HG02610 (cell line): Measurements from ENCODE around the gene TPI1.
"Not testable (repeated sequence)": the region's sequence is repeated elsewhere in the genome, so short reads cannot be mapped to it uniquely, and the experiment has no call there.

ENCODE experiments used
- ATAC-seq: cut with Tn5 transposase; IDR thresholded peaks from one replicate; pipeline ENCODE4 v1.9.1; 2021; ENCODE audit warnings: mild to moderate bottlenecking, moderate library complexity; ENCODE audit not compliant: unreplicated experiment

TPI1 gene

DNA sequence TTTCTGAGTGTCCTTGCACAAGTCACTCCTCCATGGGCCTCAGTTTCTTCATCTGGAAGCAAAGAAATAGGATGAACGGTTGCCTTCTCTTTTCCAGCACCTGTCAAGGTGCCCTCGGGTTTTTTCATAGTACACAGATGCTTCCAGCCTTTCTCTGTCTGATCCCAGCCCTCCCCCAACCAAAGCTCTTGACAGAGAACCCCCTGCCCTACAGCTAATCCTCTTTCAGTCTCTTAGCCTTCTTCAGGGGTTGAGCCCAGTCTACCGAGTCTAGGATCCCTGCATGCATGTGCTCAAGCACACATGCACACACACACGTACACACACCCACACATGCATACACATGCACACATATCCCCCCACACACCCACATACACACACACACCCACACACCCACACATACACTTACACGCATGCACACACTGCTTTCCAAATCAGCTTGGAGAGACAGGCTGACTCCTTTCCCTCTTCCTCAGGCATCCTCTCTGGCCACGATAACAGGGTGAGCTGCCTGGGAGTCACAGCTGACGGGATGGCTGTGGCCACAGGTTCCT lies 20.9 kb upstream of the TPI1 start:
- ATAC-seq: no peak

DNA sequence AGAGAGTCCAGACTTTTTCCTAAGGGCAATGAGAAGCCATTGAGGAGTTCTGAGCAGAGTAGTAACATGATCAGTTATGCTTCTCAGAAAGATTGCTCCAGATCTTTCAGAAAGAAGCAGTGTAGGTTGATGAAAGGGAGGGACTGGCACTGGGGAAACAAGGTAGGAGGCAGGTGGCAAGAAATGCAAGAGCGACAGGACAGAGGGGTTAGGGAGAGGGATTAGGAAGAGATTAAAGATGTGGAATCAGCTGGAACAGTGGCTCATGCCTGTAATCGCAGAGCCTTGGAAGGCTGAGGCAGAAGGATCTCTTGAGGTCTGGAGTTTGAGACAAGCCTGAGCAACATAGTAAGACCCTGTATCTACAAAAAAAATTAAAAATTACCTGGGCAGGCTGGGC lies 19.7 kb upstream of the TPI1 start:
- no peak for ATAC-seq

DNA sequence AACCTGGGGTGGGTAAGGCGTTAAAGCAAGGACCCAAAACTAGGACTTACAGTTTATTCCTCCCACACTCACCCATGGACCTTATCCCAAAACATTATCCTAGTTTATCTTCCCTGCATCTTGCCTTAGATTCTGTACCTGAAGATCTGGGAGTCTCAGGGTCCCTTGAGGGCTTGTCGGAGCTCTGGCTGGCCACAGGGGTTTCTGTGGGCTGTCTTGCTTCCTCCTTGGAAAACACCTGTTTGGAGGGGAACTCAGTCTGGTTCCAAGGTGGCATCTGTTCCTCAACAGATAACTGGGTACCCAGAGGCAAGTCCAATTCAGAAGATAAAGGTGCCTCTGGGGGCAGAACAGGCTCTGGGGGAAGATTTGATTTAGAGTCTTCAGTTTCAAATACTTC lies 17.9 kb upstream of the TPI1 start:
- ATAC-seq: no peak

DNA sequence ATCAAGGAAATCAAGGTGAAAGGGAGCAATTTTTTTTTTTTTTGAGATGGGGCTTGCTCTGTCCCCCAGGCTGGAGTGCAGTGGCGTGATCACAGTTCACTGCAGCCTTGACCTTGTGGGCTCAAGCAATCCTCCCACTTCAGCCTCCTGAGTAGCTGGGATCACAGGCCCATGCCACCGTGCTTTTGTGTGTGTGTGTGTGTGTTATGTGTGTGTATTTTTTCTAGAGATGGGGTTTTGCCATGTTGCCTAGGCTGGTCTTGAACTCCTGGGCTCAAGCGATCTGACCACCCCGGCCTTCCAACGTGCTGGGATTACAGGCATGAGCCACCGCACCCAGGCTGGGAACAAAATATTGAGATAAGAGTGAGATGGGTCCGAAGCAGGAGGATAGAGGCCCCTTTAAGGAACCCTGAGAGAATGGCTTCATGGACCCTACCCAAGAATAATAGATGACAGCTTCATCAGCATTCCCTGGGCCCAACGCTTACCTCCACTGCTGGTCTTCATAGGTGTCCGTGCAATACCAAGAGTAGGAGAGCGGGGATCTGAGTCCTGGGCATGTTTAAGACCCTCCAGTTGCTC lies 17.3 kb upstream of the TPI1 start:
- ATAC-seq: no peak

DNA sequence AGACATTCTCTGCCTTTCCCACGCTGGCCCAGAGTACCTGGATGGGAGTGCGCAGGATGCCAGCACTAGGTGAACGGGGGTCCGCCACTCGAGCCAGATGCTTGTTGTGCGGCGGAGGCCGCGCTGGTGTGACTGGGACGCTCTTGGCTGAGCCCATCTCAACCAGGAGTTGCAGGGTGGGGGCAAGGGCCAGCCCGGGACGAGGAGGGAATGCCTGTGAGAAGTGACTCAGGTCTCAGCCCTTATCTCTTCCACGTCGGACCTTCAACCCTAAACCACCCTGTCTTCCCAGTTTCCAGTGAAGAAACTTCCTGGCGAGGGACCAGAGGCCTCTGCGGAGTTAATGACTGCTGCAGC lies 16.6 kb upstream of the TPI1 start:
- no peak for ATAC-seq

DNA sequence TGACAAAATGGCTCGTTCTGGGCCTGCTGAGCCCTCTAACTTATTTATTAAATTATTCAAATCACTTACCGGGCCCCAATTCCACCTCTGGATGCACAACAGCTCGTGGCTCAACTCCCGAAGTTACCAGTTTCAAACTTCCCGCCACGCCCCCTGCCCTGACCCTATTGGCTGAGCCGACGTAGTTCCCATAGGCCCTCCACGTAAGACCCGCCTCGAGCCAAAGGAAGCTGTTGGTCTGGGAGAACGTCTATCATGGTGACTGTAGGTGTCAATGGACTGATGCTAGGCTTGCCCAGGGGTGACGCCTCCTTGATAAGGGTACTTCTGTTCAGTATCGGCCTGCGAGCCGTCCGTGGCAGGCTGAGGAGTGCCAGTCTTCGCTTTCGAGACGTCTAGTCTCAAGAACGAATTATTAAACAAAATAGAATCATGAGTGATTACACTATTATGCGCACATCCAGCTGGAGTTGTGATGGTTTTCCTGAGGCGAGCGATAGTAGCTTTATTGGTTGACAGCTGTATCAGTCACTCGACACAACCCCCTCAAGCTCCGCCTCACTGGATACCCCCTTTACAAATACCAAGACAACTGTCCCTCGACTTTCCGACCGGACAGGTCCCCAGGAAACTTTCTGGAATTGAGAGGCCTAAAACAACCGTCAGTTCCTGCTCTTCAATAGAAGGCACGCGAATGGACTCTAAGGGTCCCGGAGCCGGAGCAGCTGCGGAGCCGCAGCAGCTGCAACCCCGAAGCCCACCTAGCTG lies 16.0 kb upstream of the TPI1 start, which contains the start of gene CDCA3:
Gene CDCA3, minus strand, starts transcription at position 134 of the 768 bp plus-strand sequence. CDS start 334 bp downstream, outside the sequence.
- ATAC-seq: peak; percentile 57

DNA sequence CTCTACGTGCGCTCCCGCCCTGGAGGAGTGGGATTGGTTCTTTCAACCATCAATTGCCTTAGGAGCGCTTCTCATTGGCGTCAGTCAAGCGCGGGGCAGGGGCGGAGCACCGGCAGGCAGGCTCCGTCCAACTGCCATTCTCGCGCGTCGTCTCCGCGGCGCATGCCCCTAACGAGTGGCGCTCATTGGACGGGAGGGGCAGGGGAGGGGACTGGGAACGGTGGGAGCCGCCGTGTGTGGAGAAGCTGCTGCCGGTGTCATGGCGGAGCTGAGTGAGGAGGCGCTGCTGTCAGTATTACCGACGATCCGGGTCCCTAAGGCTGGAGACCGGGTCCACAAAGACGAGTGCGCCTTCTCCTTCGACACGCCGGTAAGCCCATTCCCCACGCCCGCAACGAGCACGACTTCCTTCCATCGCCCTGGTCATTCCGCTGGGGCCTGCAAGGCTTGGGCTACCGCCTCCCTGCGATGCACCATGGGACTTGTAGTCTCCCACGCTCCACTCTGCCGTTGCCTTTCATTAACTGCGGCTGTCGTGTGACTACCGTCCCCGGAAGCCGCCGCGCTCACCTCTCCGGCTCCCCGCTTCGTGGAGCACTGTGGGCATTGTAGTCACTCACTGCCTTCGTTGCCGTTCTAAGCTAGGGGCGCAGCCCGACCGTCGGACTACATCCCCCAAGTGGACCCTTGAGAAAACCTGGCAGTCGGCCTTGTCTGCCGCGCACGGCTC lies 15.2 kb upstream of the TPI1 start, which contains the start of gene USP5:
Gene USP5, plus strand, starts transcription at position 230 of the 730 bp plus-strand sequence. Its CDS starts 30 bp downstream, at position 260.
- ATAC-seq: peak; percentile 66

DNA sequence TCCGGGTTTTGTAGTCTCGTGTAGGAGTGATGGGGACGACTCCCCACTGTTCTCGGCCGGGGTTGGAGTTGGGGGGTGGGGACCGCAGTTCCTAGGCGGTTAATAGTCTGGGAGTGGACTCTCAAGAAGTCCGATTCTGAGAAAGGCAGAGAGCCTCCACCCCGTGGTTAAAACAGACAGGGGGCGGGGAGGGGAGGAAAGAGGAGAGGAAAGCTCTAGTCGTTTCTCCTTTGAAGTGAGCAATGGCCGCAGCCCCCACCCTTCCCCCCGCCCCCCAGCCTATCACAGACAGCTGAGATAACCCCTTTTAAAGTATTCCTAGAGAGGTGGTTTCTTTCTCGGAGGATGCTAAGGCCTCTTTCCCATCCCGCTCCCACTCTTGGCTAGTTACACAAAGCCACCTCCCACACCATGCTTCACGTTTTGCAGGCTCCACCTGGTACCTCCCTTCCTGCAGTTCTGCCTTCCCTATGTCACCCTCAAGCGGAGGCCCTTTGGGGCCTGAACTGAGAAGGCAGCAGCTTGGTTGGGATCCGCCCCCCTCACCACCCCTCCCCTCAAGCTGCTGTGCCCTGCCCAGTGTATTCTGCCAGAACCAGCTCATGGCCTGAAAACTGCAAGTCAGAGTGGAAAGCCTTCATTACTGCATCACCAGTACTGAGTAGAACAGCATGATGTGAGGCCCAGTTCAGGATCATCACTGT lies 14.5 kb upstream of the TPI1 start:
- no peak for ATAC-seq

DNA sequence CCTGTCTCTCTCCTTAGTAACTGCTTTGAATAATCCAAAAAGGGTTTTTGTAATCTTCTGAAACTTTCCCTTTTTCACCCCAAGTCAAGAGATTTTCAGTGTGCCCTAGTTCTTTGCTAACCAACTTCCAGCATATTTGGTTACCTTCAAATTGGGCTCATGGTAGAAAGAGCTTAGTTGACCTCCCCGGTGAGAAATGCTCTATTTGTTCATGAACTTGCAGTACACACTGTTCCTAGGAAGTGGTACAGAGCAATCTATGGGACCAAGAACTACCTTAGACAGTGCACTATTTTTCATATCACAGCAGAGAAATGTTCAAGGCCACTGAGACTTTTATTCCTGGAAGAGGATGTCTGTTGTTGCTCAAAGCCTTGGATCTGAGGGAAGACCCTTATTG lies 13.7 kb upstream of the TPI1 start:
- ATAC-seq: no peak

DNA sequence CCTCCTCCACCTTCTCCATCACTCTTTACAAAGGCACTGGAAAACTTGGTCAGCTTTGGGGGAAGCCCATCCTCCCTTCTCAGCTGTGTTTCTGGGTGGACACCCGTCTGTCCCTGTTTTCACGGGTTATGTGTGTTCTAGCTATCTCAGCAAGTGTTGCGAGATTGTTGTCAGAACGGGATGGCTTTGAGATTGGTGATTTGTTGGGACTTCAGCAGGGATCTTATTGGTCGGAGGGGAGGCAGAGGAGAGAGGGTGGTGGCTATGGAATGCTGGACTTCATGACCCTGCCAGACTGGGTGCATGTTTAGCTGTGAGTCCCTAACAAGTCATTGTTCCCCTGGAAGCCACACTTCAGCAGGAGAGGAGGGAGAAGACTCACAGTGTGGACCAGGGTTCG lies 13.3 kb upstream of the TPI1 start:
- ATAC-seq: no peak

DNA sequence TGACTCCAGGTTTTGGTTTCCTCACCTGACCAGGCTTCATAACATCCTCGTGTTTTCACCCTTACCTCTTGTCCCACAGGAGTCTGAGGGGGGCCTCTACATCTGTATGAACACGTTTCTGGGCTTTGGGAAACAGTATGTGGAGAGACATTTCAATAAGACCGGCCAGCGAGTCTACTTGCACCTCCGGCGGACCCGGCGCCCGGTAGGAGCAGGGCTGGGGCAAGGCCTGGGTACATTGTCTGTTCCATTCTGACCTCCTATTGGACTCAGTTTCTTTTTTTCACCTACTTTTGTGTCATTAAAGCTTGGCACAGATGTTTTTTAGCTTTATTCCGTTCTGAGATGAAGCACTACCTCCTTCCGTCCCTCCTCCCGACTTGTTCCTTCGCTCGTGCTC lies 12.0 kb upstream of the TPI1 start:
- ATAC-seq: no peak

DNA sequence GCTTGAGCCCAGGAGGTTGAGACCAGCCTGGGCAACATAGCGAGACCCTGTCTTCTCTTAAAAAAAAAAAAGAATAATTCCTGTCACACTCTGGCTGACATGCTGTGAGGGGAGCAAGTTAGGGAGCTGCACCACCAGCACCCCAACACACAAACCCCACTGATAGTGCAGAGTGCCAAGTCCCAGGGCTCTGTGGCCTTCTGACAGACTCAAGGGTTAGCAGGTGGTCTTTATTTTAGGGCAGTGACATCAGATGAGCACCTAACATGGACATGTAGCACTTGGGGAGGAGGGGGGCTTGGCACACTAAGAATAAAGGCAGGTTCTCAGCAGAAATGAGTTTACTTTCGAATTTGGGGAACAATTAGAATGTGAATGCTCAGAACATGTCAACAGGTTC lies 8.5 kb upstream of the TPI1 start:
- no peak for ATAC-seq

DNA sequence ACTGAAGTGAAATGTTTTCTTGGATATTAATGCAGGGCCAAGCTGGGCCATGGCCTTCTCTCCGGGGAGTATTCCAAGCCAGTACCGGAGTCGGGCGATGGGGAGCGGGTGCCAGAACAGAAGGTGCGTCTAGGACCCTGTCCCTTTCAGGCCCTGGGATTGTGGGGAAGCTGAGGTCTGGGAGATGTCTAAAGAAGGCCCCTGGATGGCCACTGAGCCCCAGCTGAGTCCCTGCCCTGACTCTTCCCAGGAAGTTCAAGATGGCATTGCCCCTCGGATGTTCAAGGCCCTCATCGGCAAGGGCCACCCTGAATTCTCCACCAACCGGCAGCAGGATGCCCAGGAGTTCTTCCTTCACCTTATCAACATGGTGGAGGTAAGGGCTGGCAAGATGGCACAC lies 7.2 kb upstream of the TPI1 start:
- no peak for ATAC-seq

DNA sequence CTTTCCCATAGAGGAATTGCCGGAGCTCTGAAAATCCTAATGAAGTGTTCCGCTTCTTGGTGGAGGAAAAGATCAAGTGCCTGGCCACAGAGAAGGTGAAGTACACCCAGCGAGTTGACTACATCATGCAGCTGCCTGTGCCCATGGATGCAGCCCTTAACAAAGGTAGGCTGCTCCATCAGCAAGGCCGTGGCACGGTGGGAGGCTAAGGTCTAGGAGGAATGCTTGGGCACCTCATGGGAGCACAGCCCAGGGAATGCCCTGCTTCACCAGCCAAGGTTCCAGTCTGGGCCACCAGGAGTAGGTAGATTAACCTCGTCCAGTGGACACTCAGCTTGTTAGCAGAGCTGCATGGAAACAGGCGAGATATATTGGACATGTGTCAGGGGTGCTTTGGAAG lies 6.4 kb upstream of the TPI1 start:
- ATAC-seq: no peak

DNA sequence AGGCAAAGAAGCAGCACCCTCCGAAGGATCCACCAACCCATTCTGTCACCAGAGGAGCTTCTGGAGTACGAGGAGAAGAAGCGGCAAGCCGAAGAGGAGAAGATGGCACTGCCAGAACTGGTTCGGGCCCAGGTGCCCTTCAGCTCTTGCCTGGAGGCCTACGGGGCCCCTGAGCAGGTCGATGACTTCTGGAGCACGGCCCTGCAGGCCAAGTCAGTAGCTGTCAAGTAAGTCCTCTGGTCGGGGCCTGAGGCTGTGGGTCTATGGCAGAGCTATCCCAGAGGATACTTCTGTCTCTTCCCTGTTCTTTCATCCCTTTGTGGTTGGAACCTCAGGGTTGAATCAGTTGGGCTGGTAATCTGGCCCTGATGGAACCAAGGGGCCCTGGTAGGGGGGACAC lies 5.9 kb upstream of the TPI1 start:
- ATAC-seq: no peak

DNA sequence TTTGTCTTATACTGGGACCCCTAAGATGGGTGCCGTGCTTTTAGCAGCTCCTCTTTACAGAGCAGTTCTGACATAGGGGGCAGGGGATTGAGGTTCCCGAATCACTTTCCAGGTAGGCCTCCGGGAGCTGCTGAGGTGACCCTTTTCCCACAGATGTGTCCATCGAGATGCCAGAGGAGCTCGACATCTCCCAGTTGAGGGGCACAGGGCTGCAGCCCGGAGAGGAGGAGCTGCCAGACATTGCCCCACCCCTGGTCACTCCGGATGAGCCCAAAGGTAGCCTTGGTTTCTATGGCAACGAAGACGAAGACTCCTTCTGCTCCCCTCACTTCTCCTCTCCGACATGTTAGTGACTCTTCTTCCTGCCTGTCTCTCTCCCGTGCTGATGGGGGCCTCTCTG lies 4.3 kb upstream of the TPI1 start:
- no peak for ATAC-seq

DNA sequence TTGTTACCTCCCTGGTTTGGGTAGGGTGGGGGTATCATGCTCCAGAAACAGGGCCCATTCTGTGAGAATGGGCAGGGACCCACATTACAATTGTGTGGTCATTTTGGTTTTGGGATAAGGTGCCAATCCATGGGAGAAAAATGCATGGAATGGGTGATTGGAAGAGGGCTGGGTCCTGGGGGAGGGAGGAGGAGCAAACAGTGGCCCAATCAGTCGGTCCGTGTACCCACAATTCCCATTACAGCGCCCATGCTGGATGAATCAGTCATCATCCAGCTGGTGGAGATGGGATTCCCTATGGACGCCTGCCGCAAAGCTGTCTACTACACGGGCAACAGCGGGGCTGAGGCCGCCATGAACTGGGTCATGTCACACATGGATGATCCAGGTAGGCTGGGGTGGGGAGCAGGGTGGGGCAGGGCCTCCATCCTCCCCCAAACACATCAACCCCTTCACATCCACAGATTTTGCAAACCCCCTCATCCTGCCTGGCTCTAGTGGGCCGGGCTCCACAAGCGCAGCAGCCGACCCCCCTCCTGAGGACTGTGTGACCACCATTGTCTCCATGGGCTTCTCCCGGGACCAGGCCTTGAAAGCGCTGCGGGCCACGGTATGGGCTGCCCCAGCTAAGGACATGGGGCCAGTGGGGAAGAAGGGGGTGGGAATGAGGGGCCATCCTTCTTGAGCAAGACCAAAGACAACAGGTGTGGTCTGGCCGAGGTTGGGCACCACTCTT lies 3.6 kb upstream of the TPI1 start:
- no peak for ATAC-seq

DNA sequence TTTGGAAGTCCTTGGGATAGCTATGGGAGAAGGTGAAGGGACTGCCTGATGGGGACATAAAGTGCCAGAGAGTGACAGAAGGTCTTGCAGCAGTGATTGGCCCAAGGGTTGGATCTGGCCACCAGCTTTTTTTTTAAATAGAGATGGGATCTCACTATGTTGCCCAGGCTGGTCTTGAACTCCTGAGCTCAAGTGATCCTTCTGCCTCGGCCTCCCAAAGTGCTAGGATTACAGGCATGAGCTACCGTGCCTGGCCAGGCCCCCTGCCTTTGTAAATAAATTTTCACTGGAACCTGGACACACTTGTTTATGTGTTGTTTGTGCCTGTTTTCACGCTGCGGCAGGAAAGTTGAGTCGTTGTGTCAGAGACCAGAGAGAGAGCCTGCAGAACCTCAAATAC lies 2.0 kb upstream of the TPI1 start:
- not testable (repeated sequence) for ATAC-seq

DNA sequence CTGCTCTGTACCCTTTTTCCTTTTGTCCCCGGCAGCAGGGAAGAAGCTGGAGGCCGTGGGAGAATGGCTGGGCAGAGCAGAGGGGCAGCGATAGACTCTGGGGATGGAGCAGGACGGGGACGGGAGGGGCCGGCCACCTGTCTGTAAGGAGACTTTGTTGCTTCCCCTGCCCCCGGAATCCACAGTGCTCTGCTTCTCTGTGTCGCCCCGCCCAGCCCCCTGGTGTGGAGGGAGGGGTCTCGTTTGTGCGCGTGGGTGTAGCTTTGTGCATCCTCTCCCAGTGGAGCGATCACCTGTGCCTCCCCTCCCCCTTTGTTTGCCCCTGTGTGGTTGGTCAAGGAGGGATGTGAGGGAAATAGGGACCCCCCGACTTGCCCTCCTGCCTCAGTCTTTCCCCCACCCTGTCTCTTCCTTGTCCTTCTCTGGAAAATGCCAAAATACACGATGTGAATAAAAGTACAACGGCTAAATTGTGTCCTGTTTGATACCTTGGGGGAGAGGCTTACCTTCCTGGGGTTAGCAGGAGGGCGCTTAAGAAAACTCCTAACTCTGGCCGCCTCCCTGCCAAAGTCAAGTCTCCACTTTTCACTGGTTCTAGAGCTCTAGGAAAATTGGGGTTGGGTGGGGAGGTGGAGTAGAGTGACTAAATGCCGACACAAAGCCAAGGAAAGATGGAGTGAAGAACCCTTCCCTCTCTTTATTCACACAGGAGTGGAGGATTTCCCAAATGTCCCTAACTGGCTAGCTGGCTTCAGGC lies 990 bp upstream of the TPI1 start:
- ATAC-seq: no peak

DNA sequence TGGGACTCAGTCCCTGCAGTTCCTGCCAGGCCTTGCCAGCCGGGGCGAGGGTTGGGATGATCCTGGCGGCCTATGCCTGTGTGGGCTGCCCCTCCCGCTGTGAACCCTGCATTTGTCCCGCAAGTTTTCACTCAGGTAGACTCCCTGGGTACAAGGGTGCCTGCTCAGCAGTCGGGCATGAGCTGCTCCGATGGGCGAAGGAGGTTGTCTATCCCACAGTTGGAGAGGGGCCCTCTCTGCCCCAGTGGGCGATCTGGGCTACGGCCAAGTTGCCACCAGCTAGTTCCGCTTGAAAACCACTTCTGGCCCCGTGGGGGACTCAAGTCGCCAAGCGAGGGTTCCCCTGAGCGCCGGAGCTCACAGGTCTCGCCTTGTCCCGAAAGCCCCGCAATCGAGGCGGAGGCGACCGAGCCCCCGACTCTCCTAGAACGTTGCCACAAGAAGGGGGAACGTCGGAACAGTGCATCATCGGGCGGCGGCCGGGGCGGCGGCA lies 365 bp upstream of the TPI1 start:
- ATAC-seq: peak; percentile 8
